Omental fat pad (tissue), 4 donors: ENCODE results near the gene BICRA. TPM values are rescaled to one million over a fixed set of nuclear protein-coding genes. Genes with fewer than 3 reads are reported as not detected.
"Not testable (repeated sequence)": the region's sequence is repeated elsewhere in the genome, so short reads cannot be mapped to it uniquely, and the experiment has no call there.

ENCODE experiments used
- ATAC-seq: fragments of 150-250 bp; one replicate; pipeline ENCODE4 v1.9.1; 2016; ENCODE audit warnings: mild to moderate bottlenecking, moderate library complexity; ENCODE audit not compliant: low FRiP score
- DNase-seq: peaks from one replicate; pipeline ENCODE4 v3.0.0-alpha.2; 2019; ENCODE audit warnings: low spot score
- total RNA-seq, 4 donors: library from RNA; depleted of rRNA; stranded (reverse); fragments of >200 nt; gene quantifications; one replicate each; pipeline ENCODE4 v1.1.0, GENCODE V29; 2016
- TF ChIP-seq, protein P1 (sequence below), 3 donors: fragments of 450-650 bp; IDR thresholded peaks; one replicate each; pipeline ENCODE4 v1.5.1; 2016 to 2017; ENCODE audit warnings: antibody characterized with exemption in 3 of 3, mild to moderate bottlenecking in 3 of 3, moderate library complexity in 2 of 3

BICRA gene
- total RNA-seq, 4 donors from 2014 or later: 3.2 to 20.3 (median 6.8) TPM

DNA sequence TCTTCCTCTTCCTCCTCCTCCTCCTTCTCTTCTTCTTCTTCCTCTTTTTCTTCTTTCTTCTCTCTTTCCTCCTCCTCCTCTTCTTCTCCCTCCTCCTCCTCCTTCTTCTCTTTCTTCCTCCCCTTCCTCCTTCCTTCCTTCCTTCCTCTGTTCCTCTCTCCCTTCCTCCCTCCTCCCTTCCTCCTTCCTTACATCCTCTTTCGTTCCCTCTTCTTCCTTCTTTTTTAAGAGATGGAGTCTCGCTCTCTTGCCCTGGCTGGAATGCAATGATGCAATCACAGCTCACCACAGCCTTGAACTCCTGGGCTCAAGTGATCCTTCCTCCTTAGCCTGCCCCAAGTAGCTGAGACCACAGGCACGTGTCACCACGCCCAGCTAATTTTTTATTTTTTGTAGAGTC lies 117.5 kb downstream of the BICRA start:
- no peak for ATAC-seq
- DNase-seq: no peak
- TF ChIP-seq, protein P1, sequence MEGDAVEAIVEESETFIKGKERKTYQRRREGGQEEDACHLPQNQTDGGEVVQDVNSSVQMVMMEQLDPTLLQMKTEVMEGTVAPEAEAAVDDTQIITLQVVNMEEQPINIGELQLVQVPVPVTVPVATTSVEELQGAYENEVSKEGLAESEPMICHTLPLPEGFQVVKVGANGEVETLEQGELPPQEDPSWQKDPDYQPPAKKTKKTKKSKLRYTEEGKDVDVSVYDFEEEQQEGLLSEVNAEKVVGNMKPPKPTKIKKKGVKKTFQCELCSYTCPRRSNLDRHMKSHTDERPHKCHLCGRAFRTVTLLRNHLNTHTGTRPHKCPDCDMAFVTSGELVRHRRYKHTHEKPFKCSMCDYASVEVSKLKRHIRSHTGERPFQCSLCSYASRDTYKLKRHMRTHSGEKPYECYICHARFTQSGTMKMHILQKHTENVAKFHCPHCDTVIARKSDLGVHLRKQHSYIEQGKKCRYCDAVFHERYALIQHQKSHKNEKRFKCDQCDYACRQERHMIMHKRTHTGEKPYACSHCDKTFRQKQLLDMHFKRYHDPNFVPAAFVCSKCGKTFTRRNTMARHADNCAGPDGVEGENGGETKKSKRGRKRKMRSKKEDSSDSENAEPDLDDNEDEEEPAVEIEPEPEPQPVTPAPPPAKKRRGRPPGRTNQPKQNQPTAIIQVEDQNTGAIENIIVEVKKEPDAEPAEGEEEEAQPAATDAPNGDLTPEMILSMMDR (IDR thresholded peaks at IDR 0.05): no peak

DNA sequence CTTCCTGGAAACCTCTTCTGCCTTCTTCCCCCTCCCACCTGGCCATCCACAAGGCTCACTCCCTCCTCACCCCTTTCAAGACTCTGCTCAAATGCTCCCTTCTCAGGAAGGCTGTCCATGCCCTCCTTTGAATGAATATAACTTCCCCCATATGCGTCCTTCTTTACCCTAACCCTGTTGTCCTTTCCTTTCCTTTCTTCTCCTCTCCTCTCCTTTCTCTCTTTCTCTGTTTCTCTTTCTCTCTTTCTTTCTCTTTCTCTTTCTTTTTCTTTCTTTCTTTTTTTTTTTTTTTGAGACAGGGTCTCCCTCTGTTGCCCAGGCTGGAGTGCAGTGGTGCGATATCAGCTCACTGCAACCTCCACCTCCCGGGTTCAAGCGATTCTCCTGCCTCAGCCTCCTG lies 119.4 kb downstream of the BICRA start:
- ATAC-seq, DNase-seq: not testable (repeated sequence)

DNA sequence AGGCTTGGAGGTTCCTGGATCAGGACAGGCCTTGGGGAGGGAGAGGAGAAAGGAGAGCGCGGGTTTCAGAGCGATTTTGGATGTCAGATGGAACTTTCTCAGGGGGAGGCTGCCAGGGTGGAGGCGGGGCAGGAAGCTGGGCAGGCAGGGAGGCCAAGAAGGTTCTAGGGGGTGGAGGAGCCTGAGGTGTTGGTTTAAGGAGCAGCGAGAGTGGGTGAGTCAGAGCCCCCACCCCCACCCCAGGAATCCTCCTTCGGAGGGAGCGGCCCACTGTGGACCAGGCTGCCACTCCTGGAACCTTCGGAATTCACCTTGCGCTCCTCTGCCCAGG lies 120.5 kb downstream of the BICRA start:
- TF ChIP-seq, protein P1 (IDR thresholded peaks at IDR 0.05): no peak
- peak; percentile 95 for ATAC-seq
- DNase-seq: no peak

DNA sequence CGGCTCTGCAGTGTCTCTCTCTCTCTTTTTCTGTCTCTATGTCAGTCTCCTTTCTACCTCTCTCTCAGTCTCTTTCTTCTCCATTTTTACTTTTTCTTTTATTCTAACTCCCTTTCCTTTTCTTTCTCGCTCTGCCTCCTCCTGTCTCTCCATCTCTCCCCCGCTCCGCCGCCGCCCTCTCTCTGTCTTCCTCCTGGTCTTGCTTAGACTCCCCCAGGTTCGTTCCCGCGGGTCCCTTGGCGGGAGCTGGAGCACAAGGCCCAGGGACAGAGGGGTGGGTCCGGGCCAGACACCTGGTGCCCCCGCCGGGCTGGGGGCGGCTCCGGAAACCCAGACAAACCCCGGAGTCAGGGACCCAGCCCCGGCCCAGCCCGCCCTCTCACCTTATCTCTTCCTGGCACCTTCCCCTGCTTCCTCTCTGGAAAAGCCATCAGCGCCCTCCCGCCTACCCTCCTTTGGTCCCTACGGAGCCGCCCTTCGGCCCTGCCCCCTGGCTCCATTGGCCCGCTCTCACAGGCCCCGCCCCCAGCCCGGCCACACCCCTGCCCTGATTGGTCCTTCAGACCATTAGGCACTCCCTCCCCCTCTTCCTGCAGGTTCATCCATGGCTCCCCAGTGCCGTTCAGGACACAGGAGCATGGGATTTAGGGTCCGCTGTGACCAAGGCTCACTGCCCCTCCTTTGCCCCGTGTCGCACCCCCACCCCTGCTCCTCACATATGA lies 121.0 kb downstream of the BICRA start:
- TF ChIP-seq, protein P1 (IDR thresholded peaks at IDR 0.05): no peak
- DNase-seq (peak; percentile 40), ATAC-seq (peak; percentile 75)

DNA sequence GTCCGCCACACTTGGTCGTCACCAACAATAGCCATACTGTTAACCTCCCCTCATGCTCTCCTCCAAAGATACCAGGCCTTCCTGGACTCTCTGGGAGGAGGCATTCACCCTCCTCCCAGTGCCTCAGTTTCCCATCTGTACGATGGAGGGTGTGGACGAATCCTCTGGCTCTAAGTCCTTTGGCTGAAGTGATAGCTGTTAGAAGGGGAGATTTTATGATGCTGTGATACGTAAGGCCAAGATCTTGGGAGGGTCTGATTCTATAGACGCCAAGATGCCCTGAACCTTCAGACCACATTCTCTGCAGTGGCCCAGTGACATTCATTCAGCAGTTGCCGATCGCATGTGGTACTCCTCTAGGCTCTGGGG lies 121.6 kb downstream of the BICRA start:
- DNase-seq (no peak), ATAC-seq (no peak)
- TF ChIP-seq, protein P1 (IDR thresholded peaks at IDR 0.05): no peak

DNA sequence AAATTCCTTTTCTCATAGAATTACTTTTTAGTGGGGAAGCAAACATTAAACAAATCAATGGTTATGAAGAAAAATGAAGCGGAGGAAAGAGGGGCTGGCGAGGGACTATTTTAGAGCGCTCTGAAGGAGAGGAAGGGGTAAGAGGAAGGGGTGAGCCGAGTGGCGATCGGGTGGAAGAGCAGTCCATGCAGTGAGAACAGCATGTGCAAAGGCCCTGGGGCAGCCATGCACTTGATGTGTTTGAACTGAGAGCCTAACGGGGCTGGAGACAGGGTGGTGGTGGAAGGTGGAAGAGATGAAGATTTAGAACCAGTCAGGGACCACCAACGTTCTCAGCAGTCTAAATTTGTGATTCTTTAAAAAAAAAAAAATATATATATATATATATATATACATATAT lies 122.0 kb downstream of the BICRA start:
- TF ChIP-seq, protein P1 (IDR thresholded peaks at IDR 0.05): no peak
- no peak for ATAC-seq

DNA sequence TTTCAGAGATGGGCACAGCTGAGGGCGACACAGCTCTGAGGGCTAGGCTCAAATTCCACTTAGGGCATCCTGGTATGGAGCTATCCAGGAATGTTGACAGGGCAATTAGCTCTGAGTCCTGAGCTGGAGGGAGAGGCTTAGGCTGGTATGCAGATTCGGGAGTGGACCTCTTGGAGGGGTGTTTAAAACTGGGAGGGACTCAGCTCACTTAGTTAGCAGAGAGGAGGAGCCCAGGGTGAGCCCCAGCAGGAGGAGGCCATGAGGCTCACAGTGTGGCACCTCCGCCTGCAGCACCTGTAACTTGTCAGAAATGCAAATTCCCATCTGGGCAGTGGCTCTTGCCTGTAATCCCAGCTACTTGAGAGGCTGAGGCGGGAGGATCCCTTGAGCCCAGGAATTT lies 126.2 kb downstream of the BICRA start:
- DNase-seq (no peak), ATAC-seq (no peak)
- TF ChIP-seq, protein P1 (IDR thresholded peaks at IDR 0.05): no peak

More for the DNA sequence above, 122.0 kb downstream of the BICRA start:
- DNase-seq: no peak
